Measurements from ENCODE around the gene ZBTB21.
"Not testable (repeated sequence)": the region's sequence is repeated elsewhere in the genome, so short reads cannot be mapped to it uniquely, and the experiment has no call there.

The ZBTB21 gene

GRCh38 chr21:42019101-42019605 lies 9.0 kb upstream of the ZBTB21 start:
- DNase-seq (ENCODE audit: low read depth in 2 of 2) = no peak

- no peak for DNase-seq (ENCODE audit: low read depth in 2 of 2)
Measured at GRCh38 chr21:42017022-42017421, 6.9 kb upstream of the ZBTB21 start.

- no peak for DNase-seq (ENCODE audit: low read depth in 2 of 2)
Measured at GRCh38 chr21:42016364-42016985, 6.3 kb upstream of the ZBTB21 start.

GRCh38 chr21:42013931-42014330 lies 3.8 kb upstream of the ZBTB21 start:
- no peak for DNase-seq (ENCODE audit: low read depth in 2 of 2)

GRCh38 chr21:42013376-42013775 lies 3.2 kb upstream of the ZBTB21 start:
- no peak for DNase-seq (ENCODE audit: low read depth in 2 of 2)

GRCh38 chr21:42012763-42013329 lies 2.7 kb upstream of the ZBTB21 start:
- DNase-seq (ENCODE audit: low read depth in 2 of 2) = no peak

GRCh38 chr21:42012344-42012743 lies 2.2 kb upstream of the ZBTB21 start:
- DNase-seq (ENCODE audit: low read depth in 2 of 2) = no peak

GRCh38 chr21:42010507-42011495 lies 641 bp upstream of the ZBTB21 start:
- peak in 1 of 2 donors; percentile 4 for DNase-seq (ENCODE audit: low read depth in 2 of 2)

GRCh38 chr21:42009018-42009830 lies 936 bp downstream of the ZBTB21 start:
- DNase-seq (ENCODE audit: low read depth in 2 of 2) = peak; percentile 8 to 34

GRCh38 chr21:42007356-42007940 lies 2.7 kb downstream of the ZBTB21 start:
- DNase-seq (ENCODE audit: low read depth in 2 of 2) = no peak

GRCh38 chr21:42006765-42007164 lies 3.4 kb downstream of the ZBTB21 start:
- no peak for DNase-seq (ENCODE audit: low read depth in 2 of 2)

- DNase-seq (ENCODE audit: low read depth in 2 of 2) = no peak
Measured at GRCh38 chr21:42004406-42005199, 5.6 kb downstream of the ZBTB21 start.

GRCh38 chr21:42003051-42003461 lies 7.1 kb downstream of the ZBTB21 start:
- DNase-seq (ENCODE audit: low read depth in 2 of 2) = no peak

GRCh38 chr21:42002421-42002958 lies 7.7 kb downstream of the ZBTB21 start:
- peak; percentile 21 to 66 for DNase-seq (ENCODE audit: low read depth in 2 of 2)

GRCh38 chr21:42001781-42002180 lies 8.4 kb downstream of the ZBTB21 start:
- no peak for DNase-seq (ENCODE audit: low read depth in 2 of 2)

GRCh38 chr21:42000908-42001307 lies 9.3 kb downstream of the ZBTB21 start:
- no peak for DNase-seq (ENCODE audit: low read depth in 2 of 2)

- no peak for DNase-seq (ENCODE audit: low read depth in 2 of 2)
Measured at GRCh38 chr21:41997657-41998056, 12.5 kb downstream of the ZBTB21 start.

GRCh38 chr21:41995577-41995976 lies 14.6 kb downstream of the ZBTB21 start:
- no peak for DNase-seq (ENCODE audit: low read depth in 2 of 2)

GRCh38 chr21:41994613-41995012 lies 15.5 kb downstream of the ZBTB21 start:
- DNase-seq (ENCODE audit: low read depth in 2 of 2) = not testable (repeated sequence)

GRCh38 chr21:41993744-41994143 lies 16.4 kb downstream of the ZBTB21 start:
- no peak for DNase-seq (ENCODE audit: low read depth in 2 of 2)

Measured in activated CD8-positive, alpha-beta memory T cell treated with anti-CD3 and anti-CD28 coated beads for 4 hours (primary cell).